K562 (cell line): ENCODE measurements around the gene PTRH2. TPM values are rescaled to one million over a fixed set of nuclear protein-coding genes. Genes with fewer than 3 reads are reported as not detected.

Experiments
- BRCA1 ChIP-seq, 2 experiments: fragments of 450-650 bp in 1 of 2; sonication (generic) in 1 of 2; formaldehyde crosslinking in 1 of 2; IDR thresholded peaks; 2 replicates each; pipeline versions ENCODE4 v1.5.0 to v1.6.1; 2017 to 2020; ENCODE audit warnings: mild to moderate bottlenecking in 1 of 2, missing genetic modification reagents in 1 of 2
- CTCF ChIP-seq, 3 experiments: IDR thresholded peaks in 2 of 3; conservative IDR thresholded peaks in 1 of 3; 2 replicates each; pipeline ENCODE4 v1.5.1; 2011 to 2012; ENCODE audit warnings: low read length in 3 of 3, mild to moderate bottlenecking in 3 of 3, control low read depth in 2 of 3, improper control_type of control experiment in 1 of 3, inconsistent platforms in 1 of 3, low read depth in 1 of 3, mixed read lengths in 1 of 3, moderate library complexity in 1 of 3; ENCODE audit not compliant: insufficient read depth in 2 of 3
- DEAF1 ChIP-seq: fragments of 450-650 bp; formaldehyde crosslinking; IDR thresholded peaks from 2 replicates; pipeline ENCODE4 v1.4.0; 2020; ENCODE audit warnings: mild to moderate bottlenecking, moderate library complexity
- HMBOX1 ChIP-seq: sonication (generic); IDR thresholded peaks from 2 replicates; pipeline ENCODE4 v1.6.1; 2016
- HMGN3 ChIP-seq: IDR thresholded peaks from 2 replicates; pipeline ENCODE4 v1.6.1; 2011; ENCODE audit warnings: borderline replicate concordance, low read depth, mild to moderate bottlenecking, mixed read lengths, low read length; ENCODE audit not compliant: insufficient read length; ENCODE audit errors: extremely low read depth
- MLX ChIP-seq, 2 experiments: fragments of 450-650 bp in 1 of 2; sonication (generic) in 1 of 2; formaldehyde crosslinking; conservative IDR thresholded peaks; 2 replicates each; pipeline versions ENCODE4 v1.4.0 to v1.8.1; 2020 to 2022; ENCODE audit warnings: mild to moderate bottlenecking in 1 of 2, missing genetic modification reagents in 1 of 2
- PTBP1 ChIP-seq: fragments of 200-400 bp; formaldehyde crosslinking; IDR thresholded peaks from 2 replicates; pipeline ENCODE4 v1.6.1; 2017; ENCODE audit warnings: low read depth, low read length
- REST ChIP-seq, 2 experiments: fragments of 450-650 bp; formaldehyde crosslinking in 1 of 2; IDR thresholded peaks; 2 replicates each; pipeline versions ENCODE4 v1.4.0 to v1.6.1; 2014 to 2020; ENCODE audit warnings: mild to moderate bottlenecking in 2 of 2, borderline replicate concordance in 1 of 2, low read depth in 1 of 2
- SRSF7 ChIP-seq: fragments of 200-400 bp; formaldehyde crosslinking; optimal IDR thresholded peaks from 2 replicates; pipeline ENCODE3; 2017; ENCODE audit warnings: mild to moderate bottlenecking, low read depth, low read length
- STAT5B ChIP-seq: fragments of 250-450 bp; sonication (Bioruptor Pico); IDR thresholded peaks from 2 replicates; pipeline ENCODE4 v1.8.0; 2021; ENCODE audit warnings: mild to moderate bottlenecking, inconsistent platforms
- TARDBP ChIP-seq: fragments of 450-650 bp; IDR thresholded peaks from 2 replicates; pipeline ENCODE4 v1.6.1; 2016
- ZNF212 ChIP-seq: fragments of 450-650 bp; formaldehyde crosslinking; IDR thresholded peaks from 2 replicates; pipeline ENCODE4 v1.4.0; 2020; ENCODE audit warnings: mild to moderate bottlenecking
- ZNF551 ChIP-seq: fragments of 250-450 bp; sonication (Bioruptor Pico); IDR thresholded peaks from 2 replicates; pipeline ENCODE4 v1.5.0; 2021; ENCODE audit warnings: mild to moderate bottlenecking, moderate library complexity
- polyA plus RNA-seq, 8 experiments: library from polyadenylated mRNA; depleted of rRNA in 4 of 8; stranded (reverse) in 5 of 8; unstranded in 3 of 8; fragments of >200 nt; fragmentation: Nextera tagmentation in 2 of 8; fragmentation: Illumina TruSeq in 1 of 8; extraction: Ambion mirVana in 2 of 8; extraction: Trizol in 1 of 8; gene quantifications; 2 replicates each; pipeline versions ENCODE4 v1.2.1 to v1.2.3, GENCODE V29; 2011 to 2014; ENCODE audit warnings: inconsistent platforms in 1 of 8, missing spikeins in 1 of 8
- total RNA-seq, 7 experiments: library from RNA; depleted of rRNA in 6 of 7; stranded (reverse); fragments of >200 nt in 6 of 7; fragmentation: Illumina TruSeq in 2 of 7; extraction: Trizol in 2 of 7; gene quantifications; 2 replicates each; pipeline versions ENCODE4 v1.2.1 to v1.2.3, GENCODE V29; 2011 to 2021; ENCODE audit warnings: low replicate concordance in 1 of 7

Gene PTRH2
- total and polyA plus RNA-seq, 9 of the 15 experiments (the other 6 are each of a cell fraction or from before 2014, with no cell fraction given) = 53.1 to 210 (median 126) TPM

- TF ChIP-seq CTCF (IDR thresholded peaks at IDR 0.05 in 2 of 3, conservative IDR thresholded peaks at IDR 0.05 in 1 of 3; ENCODE audit: insufficient read depth in 2 of 3, low read depth in 1 of 3, low read length in 3 of 3) = peak; percentile 46 to 74 (median 55); a peak in 4 of 6 replicates
- TF ChIP-seq MLX (CRISPR knock-in tag; conservative IDR thresholded peaks at IDR 0.05) = no peak
- TF ChIP-seq SRSF7 = no peak
- no peak for TF ChIP-seq TARDBP
- no peak for TF ChIP-seq PTBP1
- peak; percentile 62; the same call in 1 of the 2 replicates for TF ChIP-seq REST (IDR thresholded peaks at IDR 0.05; ENCODE audit: borderline replicate concordance)
- no peak for TF ChIP-seq REST (CRISPR knock-in tag; IDR thresholded peaks at IDR 0.05; ENCODE audit: low read depth)
- TF ChIP-seq STAT5B (CRISPR knock-in tag) = no peak
- TF ChIP-seq BRCA1 (IDR thresholded peaks at IDR 0.05) = no peak
- no peak for TF ChIP-seq BRCA1 (CRISPR knock-in tag; IDR thresholded peaks at IDR 0.05)
- no peak for TF ChIP-seq ZNF212
- TF ChIP-seq HMBOX1 = no peak
- no peak for TF ChIP-seq ZNF551 (CRISPR knock-in tag)
- no peak for TF ChIP-seq HMGN3
- TF ChIP-seq DEAF1 (CRISPR knock-in tag) = peak; percentile 61
Measured at GRCh38 chr17:59746849-59747445, 39.7 kb upstream of the PTRH2 start (continued).
